Endothelial cell of umbilical vein (primary cell): ENCODE measurements around the gene KRT77. TPM values are rescaled to one million over a fixed set of nuclear protein-coding genes. Genes with fewer than 3 reads are reported as not detected.

ENCODE experiments used
- BruUV-seq: library from RNA; stranded (reverse); fragments of 400-500 nt; replicated peaks from 2 replicates; lab custom pipeline; 2021; lab: Mats Ljungman, UMichigan
- CTCF ChIA-PET: fragments of 300-600, 350-600 bp; sonication (Branson Sonifier 250); formaldehyde crosslinking; loops from one replicate; lab custom pipeline; 2021; ENCODE audit warnings: antibody characterized with exemption, inconsistent platforms; lab: Charles Lee
- POLR2A ChIA-PET: fragments of 300-600, 350-600 bp; sonication (Branson Sonifier 250); formaldehyde crosslinking; loops from one replicate; lab custom pipeline; 2021; ENCODE audit warnings: antibody characterized with exemption, inconsistent platforms; lab: Charles Lee
- DNase-seq: peaks from one replicate; pipeline ENCODE4 v3.0.0-alpha.2; 2011; ENCODE audit warnings: low read depth, low spot score
- FAIRE-seq: peaks from 2 replicates; lab custom pipeline; 2011; peaks lifted over from hg19 to GRCh38; lab: Jason Lieb, UNC
- H2AFZ ChIP-seq: 2 replicates; pipeline ENCODE4 v1.6.0; 2012; ENCODE audit warnings: low read depth, low read length, control low read depth, inconsistent platforms
- H3K27ac ChIP-seq: 2 replicates; pipeline ENCODE4 v1.5.1; 2011; ENCODE audit warnings: low read depth, mild to moderate bottlenecking, control low read depth, low read length, moderate library complexity; ENCODE audit not compliant: insufficient read depth
- H3K27me3 ChIP-seq, 2 experiments: 2 replicates each; pipeline versions ENCODE4 v1.6.0 to v1.6.1; 2011; ENCODE audit warnings: low read length in 2 of 2, mixed read lengths in 1 of 2; ENCODE audit not compliant: control insufficient read depth in 2 of 2, insufficient read depth in 2 of 2
- H3K36me3 ChIP-seq, 2 experiments: 2 replicates in 1 of 2; 3 replicates in 1 of 2; pipeline ENCODE4 v1.5.1; 2011; ENCODE audit warnings: low read length in 2 of 2, mild to moderate bottlenecking in 1 of 2, moderate library complexity in 1 of 2; ENCODE audit not compliant: control insufficient read depth in 2 of 2, insufficient read depth in 2 of 2; ENCODE audit errors: extremely low read depth in 1 of 2
- H3K4me1 ChIP-seq: 3 replicates; pipeline ENCODE4 v1.5.1; 2011; ENCODE audit warnings: mild to moderate bottlenecking, low read length; ENCODE audit not compliant: control insufficient read depth, insufficient read depth; ENCODE audit errors: extremely low read depth
- H3K4me2 ChIP-seq: 2 replicates; pipeline ENCODE4 v1.6.1; 2011; ENCODE audit warnings: low read length, control low read depth, mixed read lengths; ENCODE audit not compliant: insufficient read depth
- H3K4me3 ChIP-seq, 3 experiments: fragments of 200-600 bp in 1 of 3; sonication (generic), shearing (Covaris generic) in 1 of 3; replicated peaks in 1 of 3; 2 replicates each; pipeline ENCODE4 v1.5.1; 2011 to 2016; ENCODE audit warnings: control low read depth in 3 of 3, low read length in 3 of 3, mild to moderate bottlenecking in 2 of 3, inconsistent platforms in 1 of 3, low read depth in 1 of 3, moderate library complexity in 1 of 3; ENCODE audit not compliant: insufficient read depth in 1 of 3
- H3K79me2 ChIP-seq: 2 replicates; pipeline ENCODE4 v1.6.0; 2012; ENCODE audit warnings: low read length, inconsistent platforms; ENCODE audit not compliant: control insufficient read depth, insufficient read depth
- H3K9ac ChIP-seq: replicated peaks from 2 replicates; pipeline ENCODE3; 2011; ENCODE audit warnings: low read length, control low read depth; ENCODE audit not compliant: insufficient read depth; ENCODE audit errors: extremely low read depth
- H3K9me1 ChIP-seq: replicated peaks from 3 replicates; pipeline ENCODE4 v1.6.0; 2011; ENCODE audit warnings: mild to moderate bottlenecking, low read length; ENCODE audit not compliant: control insufficient read depth, insufficient read depth; ENCODE audit errors: extremely low read depth
- H3K9me3 ChIP-seq: replicated peaks from 2 replicates; pipeline ENCODE4 v1.5.1; 2012; ENCODE audit warnings: low read length, inconsistent platforms; ENCODE audit not compliant: control insufficient read depth, insufficient read depth
- H4K20me1 ChIP-seq: replicated peaks from 2 replicates; pipeline ENCODE3; 2011; ENCODE audit warnings: mild to moderate bottlenecking, low read length; ENCODE audit not compliant: control insufficient read depth, insufficient read depth; ENCODE audit errors: extremely low read depth
- CTCF ChIP-seq, 2 donors: IDR thresholded peaks; 1 replicate in 1 of 2; 2 replicates in 1 of 2; pipeline ENCODE4 v1.5.1; 2011; ENCODE audit warnings: low read length in 2 of 2, mild to moderate bottlenecking in 2 of 2, moderate library complexity in 2 of 2, control low read depth in 1 of 2, inconsistent platforms in 1 of 2, low read depth in 1 of 2; ENCODE audit not compliant: insufficient read depth in 1 of 2; ENCODE audit errors: extremely low read depth in 1 of 2
- EZH2 ChIP-seq: IDR thresholded peaks from 2 replicates; pipeline ENCODE4 v1.6.1; 2012; ENCODE audit warnings: borderline replicate concordance, low read depth, mild to moderate bottlenecking, moderate library complexity, low read length, inconsistent platforms; ENCODE audit not compliant: severe bottlenecking
- FOS ChIP-seq: IDR thresholded peaks from 2 replicates; pipeline ENCODE4 v1.6.1; 2011; ENCODE audit warnings: mild to moderate bottlenecking, low read length, moderate library complexity, borderline replicate concordance; ENCODE audit not compliant: insufficient read depth
- GATA2 ChIP-seq: IDR thresholded peaks from 2 replicates; pipeline ENCODE4 v1.7.0; 2011; ENCODE audit warnings: low read depth, mild to moderate bottlenecking, moderate library complexity, mixed read lengths, low read length; ENCODE audit not compliant: insufficient read length, insufficient read depth
- JUN ChIP-seq: IDR thresholded peaks from 2 replicates; pipeline ENCODE4 v1.6.1; 2011; ENCODE audit warnings: borderline replicate concordance, low read depth; ENCODE audit not compliant: insufficient read length, insufficient read depth
- MYC ChIP-seq: IDR thresholded peaks from one replicate; pipeline ENCODE4 v1.6.1; 2011; ENCODE audit warnings: mild to moderate bottlenecking, low read depth, low read length
- POLR2A ChIP-seq: IDR thresholded peaks from 2 replicates; pipeline ENCODE4 v1.6.1; 2012; ENCODE audit warnings: low read depth, mild to moderate bottlenecking, control low read depth, low read length
- POLR2AphosphoS5 ChIP-seq: IDR thresholded peaks from 2 replicates; pipeline ENCODE4 v1.6.1; 2012; ENCODE audit warnings: low read depth, mild to moderate bottlenecking, control low read depth, low read length, moderate library complexity; ENCODE audit not compliant: insufficient read depth
- dilution Hi-C: fragments of 300-500 bp; cut with MboI; formaldehyde crosslinking; loops from one replicate; pipeline ENCODE4 v1.15.0; 2019; ENCODE audit warnings: low sequenced_read_pairs; ENCODE audit not compliant: extremely low pct_ligation_motif_present
- intact Hi-C: fragments of 100-400 bp; cut with micrococcal nuclease; formaldehyde crosslinking; loops from one replicate; pipeline ENCODE4 v1.10.0; 2022
- polyA plus RNA-seq, 4 experiments: library from polyadenylated mRNA; depleted of rRNA in 3 of 4; stranded (reverse) in 3 of 4; unstranded in 1 of 4; fragments of >200 nt; gene quantifications; 2 replicates each; pipeline versions ENCODE4 v1.2.1 to v1.2.3, GENCODE V29; 2011 to 2012; ENCODE audit warnings: missing spikeins in 1 of 4
- total RNA-seq: library from RNA; stranded (reverse); gene quantifications from 2 replicates; pipeline ENCODE4 v1.2.3, GENCODE V29; 2021
- TF ChIP-seq, protein P1 (sequence below): IDR thresholded peaks from 2 replicates; pipeline ENCODE4 v1.6.1; 2011; ENCODE audit not compliant: insufficient read depth, insufficient read length

Gene KRT77
- total and polyA plus RNA-seq, 2 donors (not counting 3 experiments of a cell fraction or from before 2014, with no cell fraction given) = not detected

GRCh38 chr12:52695039-52695438 is 8.3 kb downstream of the KRT77 start:
- H3K9me1 ChIP-seq = no peaks in the 10 kb centered on the region
- no peaks in the 10 kb centered on the region for H3K36me3 ChIP-seq
- TF ChIP-seq JUN = no peak
- TF ChIP-seq CTCF (IDR thresholded peaks at IDR 0.05; ENCODE audit: extremely low read depth in 1 of 2, insufficient read depth in 1 of 2, low read depth in 1 of 2, low read length in 2 of 2) = no peak
- no peak for TF ChIP-seq POLR2A
- no peak for TF ChIP-seq GATA2
- TF ChIP-seq, protein P1, sequence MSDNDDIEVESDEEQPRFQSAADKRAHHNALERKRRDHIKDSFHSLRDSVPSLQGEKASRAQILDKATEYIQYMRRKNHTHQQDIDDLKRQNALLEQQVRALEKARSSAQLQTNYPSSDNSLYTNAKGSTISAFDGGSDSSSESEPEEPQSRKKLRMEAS = no peak
- no peak for TF ChIP-seq POLR2AphosphoS5
- TF ChIP-seq EZH2 = no peak
- TF ChIP-seq MYC = no peak
- TF ChIP-seq FOS = no peak
- H3K27ac ChIP-seq = no peak overlapping the region
- FAIRE-seq (no peak), DNase-seq (no peak)
- no peak overlapping the region for H3K4me2 ChIP-seq
- H3K79me2 ChIP-seq = no peaks in the 10 kb centered on the region
- no peaks in the 10 kb centered on the region for H4K20me1 ChIP-seq
- peaks cover 19 to 32% of the 10 kb centered on the region in 2 experiments for H3K27me3 ChIP-seq
- no peaks in the 10 kb centered on the region for H3K9me3 ChIP-seq
- H2AFZ ChIP-seq = no peak overlapping the region
- POLR2A ChIA-PET = no interaction called here
- H3K4me3 ChIP-seq = no peak overlapping the region
- intact Hi-C loops (loop anchor here (10.0 kb wide), 1 partner anchor 170 kb away; no protein-coding TSS in a partner anchor), dilution Hi-C loops (no loop called here)
- no TSS peak for BruUV-seq
- no peak overlapping the region for H3K9ac ChIP-seq
- no peaks in the 10 kb centered on the region for H3K4me1 ChIP-seq
- CTCF ChIA-PET = interaction anchor here (1.4 kb wide), 1 partner anchor 16 kb away, joined by 4 read pairs; no protein-coding TSS in a partner anchor
